Adipocyte (in vitro differentiated cells): ENCODE measurements around the gene IFI44.
A peak's percentile ranks its signal among the peaks of the same experiment; 100 is the strongest.

Source experiments
- DNase-seq: peaks from one replicate; pipeline ENCODE4 v3.0.0-alpha.2; 2015; ENCODE audit warnings: low read depth
- H3K27me3 ChIP-seq: replicated peaks from 2 replicates; pipeline ENCODE4 v1.7.0; 2013; ENCODE audit warnings: mild to moderate bottlenecking, low read length, moderate library complexity; ENCODE audit not compliant: control insufficient read depth, insufficient read depth
- H3K36me3 ChIP-seq: 2 replicates; pipeline ENCODE4 v1.7.0; 2013; ENCODE audit warnings: low read length, mild to moderate bottlenecking, moderate library complexity; ENCODE audit not compliant: control insufficient read depth, insufficient read depth, severe bottlenecking
- H3K4me1 ChIP-seq: 2 replicates; pipeline ENCODE4 v1.7.0; 2013; ENCODE audit warnings: mild to moderate bottlenecking, low read length, moderate library complexity; ENCODE audit not compliant: control insufficient read depth, insufficient read depth
- H3K4me3 ChIP-seq: 2 replicates; pipeline ENCODE4 v1.7.0; 2013; ENCODE audit warnings: mild to moderate bottlenecking, low read length, moderate library complexity
- H3K9ac ChIP-seq: 2 replicates; pipeline ENCODE4 v1.7.0; 2013; ENCODE audit warnings: mild to moderate bottlenecking, low read length, moderate library complexity
- H3K9me3 ChIP-seq: 2 replicates; pipeline ENCODE4 v1.7.0; 2013; ENCODE audit warnings: mild to moderate bottlenecking, low read length, moderate library complexity; ENCODE audit not compliant: control insufficient read depth

Gene IFI44

GRCh38 chr1:78678324-78678723, 28.7 kb downstream of the IFI44 start:
- no peak overlapping the region for H3K4me3 ChIP-seq
- H3K4me1 ChIP-seq = no peaks in the 10 kb centered on the region
- no peaks in the 10 kb centered on the region for H3K27me3 ChIP-seq
- no peak overlapping the region for H3K9ac ChIP-seq
- no peak for DNase-seq
- H3K9me3 ChIP-seq = no peaks in the 10 kb centered on the region
- no peaks in the 10 kb centered on the region for H3K36me3 ChIP-seq

GRCh38 chr1:78681265-78681664, 31.6 kb downstream of the IFI44 start:
- Histone ChIP-seq H3K4me1 (no peaks in the 10 kb centered on the region), H3K27me3 (no peaks in the 10 kb centered on the region), H3K9ac (no peak overlapping the region), H3K4me3 (no peak overlapping the region), H3K36me3 (no peaks in the 10 kb centered on the region), H3K9me3 (no peaks in the 10 kb centered on the region)
- no peak for DNase-seq

- H3K9ac ChIP-seq = no peak overlapping the region
- H3K27me3 ChIP-seq = no peaks in the 10 kb centered on the region
- no peaks in the 10 kb centered on the region for H3K36me3 ChIP-seq
- H3K4me3 ChIP-seq = no peak overlapping the region
- H3K4me1 ChIP-seq = peaks cover 2% of the 10 kb centered on the region
- DNase-seq = no peak
- H3K9me3 ChIP-seq = no peaks in the 10 kb centered on the region
Measured at GRCh38 chr1:78682496-78682895, 32.9 kb downstream of the IFI44 start.

- Histone ChIP-seq H3K9me3 (no peaks in the 10 kb centered on the region), H3K27me3 (no peaks in the 10 kb centered on the region), H3K36me3 (no peaks in the 10 kb centered on the region), H3K4me1 (peaks cover 7% of the 10 kb centered on the region), H3K9ac (no peak overlapping the region), H3K4me3 (no peak overlapping the region)
- no peak for DNase-seq
Measured at GRCh38 chr1:78683079-78683478, 33.4 kb downstream of the IFI44 start.

- no peak for DNase-seq
- Histone ChIP-seq H3K9me3 (no peaks in the 10 kb centered on the region), H3K4me1 (peaks cover 16% of the 10 kb centered on the region), H3K36me3 (no peaks in the 10 kb centered on the region), H3K4me3 (no peak overlapping the region), H3K27me3 (no peaks in the 10 kb centered on the region), H3K9ac (peak overlapping the region; percentile 54)
Measured at GRCh38 chr1:78687315-78687714, 37.7 kb downstream of the IFI44 start.

- Histone ChIP-seq H3K36me3 (no peaks in the 10 kb centered on the region), H3K9me3 (no peaks in the 10 kb centered on the region), H3K9ac (peak overlapping the region; percentile 54), H3K4me1 (peaks cover 16% of the 10 kb centered on the region), H3K27me3 (no peaks in the 10 kb centered on the region), H3K4me3 (peak overlapping the region; percentile 5)
- DNase-seq = peak; percentile 44
Measured at GRCh38 chr1:78687914-78688313, 38.3 kb downstream of the IFI44 start.

GRCh38 chr1:78688697-78689096, 39.1 kb downstream of the IFI44 start:
- H3K9me3 ChIP-seq = no peaks in the 10 kb centered on the region
- peaks cover 16% of the 10 kb centered on the region for H3K4me1 ChIP-seq
- peak; percentile 85 for DNase-seq
- peak overlapping the region; percentile 54 for H3K9ac ChIP-seq
- H3K27me3 ChIP-seq = no peaks in the 10 kb centered on the region
- H3K4me3 ChIP-seq = peak overlapping the region; percentile 5
- no peaks in the 10 kb centered on the region for H3K36me3 ChIP-seq

GRCh38 chr1:78690516-78690915, 40.9 kb downstream of the IFI44 start:
- H3K4me3 ChIP-seq = no peak overlapping the region
- no peaks in the 10 kb centered on the region for H3K9me3 ChIP-seq
- H3K27me3 ChIP-seq = no peaks in the 10 kb centered on the region
- no peak overlapping the region for H3K9ac ChIP-seq
- H3K4me1 ChIP-seq = peaks cover 16% of the 10 kb centered on the region
- no peaks in the 10 kb centered on the region for H3K36me3 ChIP-seq
- DNase-seq = no peak

GRCh38 chr1:78691995-78692747, 42.5 kb downstream of the IFI44 start:
- Histone ChIP-seq H3K4me3 (no peak overlapping the region), H3K9me3 (no peaks in the 10 kb centered on the region)

GRCh38 chr1:78699813-78700212, 50.2 kb downstream of the IFI44 start:
- no peaks in the 10 kb centered on the region for H3K27me3 ChIP-seq
- no peaks in the 10 kb centered on the region for H3K36me3 ChIP-seq
- peak overlapping the region; percentile 12 for H3K4me3 ChIP-seq
- peaks cover 15% of the 10 kb centered on the region for H3K9me3 ChIP-seq
- H3K9ac ChIP-seq = no peak overlapping the region
- no peaks in the 10 kb centered on the region for H3K4me1 ChIP-seq
- no peak for DNase-seq

More at GRCh38 chr1:78691995-78692747, 42.5 kb downstream of the IFI44 start:
- no peak overlapping the region for H3K9ac ChIP-seq
- H3K36me3 ChIP-seq = no peaks in the 10 kb centered on the region
- no peaks in the 10 kb centered on the region for H3K27me3 ChIP-seq
- peaks cover 16% of the 10 kb centered on the region for H3K4me1 ChIP-seq
- DNase-seq = no peak

GRCh38 chr1:78702426-78702825, 52.8 kb downstream of the IFI44 start:
- Histone ChIP-seq H3K9ac (no peak overlapping the region), H3K36me3 (no peaks in the 10 kb centered on the region), H3K9me3 (peaks cover 15% of the 10 kb centered on the region), H3K4me1 (no peaks in the 10 kb centered on the region), H3K27me3 (no peaks in the 10 kb centered on the region), H3K4me3 (no peak overlapping the region)
- DNase-seq = no peak

- H3K4me3 ChIP-seq = no peak overlapping the region
- H3K9ac ChIP-seq = no peak overlapping the region
- peak; percentile 44 for DNase-seq
- H3K27me3 ChIP-seq = no peaks in the 10 kb centered on the region
- no peaks in the 10 kb centered on the region for H3K4me1 ChIP-seq
- H3K36me3 ChIP-seq = no peaks in the 10 kb centered on the region
- peaks cover 15% of the 10 kb centered on the region for H3K9me3 ChIP-seq
Measured at GRCh38 chr1:78703806-78704205, 54.2 kb downstream of the IFI44 start.
